HG02798 (cell line): ENCODE measurements around the gene TXNDC11.

Experiments used
- ATAC-seq: cut with Tn5 transposase; IDR thresholded peaks from one replicate; pipeline ENCODE4 v1.9.1; 2021; ENCODE audit warnings: mild to moderate bottlenecking; ENCODE audit not compliant: unreplicated experiment, poor library complexity

TXNDC11 gene

GRCh38 chr16:11721781-11722467 is 20.7 kb downstream of the TXNDC11 start:
- no peak for ATAC-seq

DNA sequence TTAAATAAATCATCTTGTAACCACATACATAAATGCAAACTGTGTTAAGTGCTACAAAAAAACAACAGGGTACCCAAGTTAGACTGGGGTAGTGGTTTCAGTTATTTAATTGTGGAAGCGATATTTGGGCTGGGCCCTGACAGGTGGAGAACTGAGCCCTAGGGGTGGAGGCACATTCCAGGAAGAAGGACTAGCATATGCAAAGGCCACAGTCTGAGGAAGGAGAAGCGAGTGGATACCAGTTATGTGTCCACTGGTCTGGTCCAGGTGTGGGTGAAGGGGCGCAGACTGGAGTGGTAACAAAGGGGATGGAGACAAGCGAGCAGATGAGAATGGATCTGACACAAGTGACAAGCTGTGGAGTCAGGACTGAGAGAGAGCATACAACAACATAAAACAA is 22.9 kb downstream of the TXNDC11 start:
- no peak for ATAC-seq

DNA sequence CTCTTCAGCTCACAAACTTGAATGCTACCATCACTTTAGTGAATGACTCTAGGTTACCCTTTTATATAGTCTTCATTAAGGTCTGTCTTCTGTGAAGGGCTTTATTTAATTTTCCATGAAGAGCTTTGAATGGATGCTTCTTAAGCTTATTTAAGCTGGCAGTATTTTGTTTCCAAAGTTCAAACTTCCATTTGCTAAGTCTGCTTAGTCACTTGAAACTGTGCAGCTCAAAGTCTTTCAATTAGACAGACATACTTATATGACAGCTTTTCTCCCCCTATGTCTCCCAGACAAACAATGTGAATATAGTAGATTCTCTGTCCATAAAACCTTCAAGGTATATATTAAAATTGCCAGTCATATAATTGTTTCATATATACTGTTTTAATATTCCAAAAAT is 23.5 kb downstream of the TXNDC11 start:
- ATAC-seq, result no peak

DNA sequence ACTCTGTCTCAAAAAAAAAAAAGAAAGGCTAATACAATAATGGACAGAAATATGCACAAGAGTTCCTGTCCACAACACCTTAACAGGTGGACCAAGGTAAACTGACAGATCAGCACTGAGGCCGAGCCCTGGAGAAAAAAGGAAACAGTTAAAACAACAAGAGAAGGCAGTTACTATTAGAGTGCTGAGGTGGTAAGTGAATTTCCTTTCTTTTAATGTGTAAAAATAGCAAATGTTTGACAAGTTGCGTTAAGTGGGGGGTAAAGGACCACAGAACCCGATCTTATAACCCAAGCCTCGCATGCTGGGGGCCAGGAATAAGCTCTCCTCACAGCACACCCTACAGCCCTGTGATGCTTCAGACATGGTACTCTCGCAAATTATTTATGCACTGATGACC is 24.8 kb downstream of the TXNDC11 start:
- no peak for ATAC-seq

- no peak for ATAC-seq
Measured at GRCh38 chr16:11716336-11716735, 26.3 kb downstream of the TXNDC11 start.

GRCh38 chr16:11715246-11715947 is 27.3 kb downstream of the TXNDC11 start:
- ATAC-seq, result no peak

DNA sequence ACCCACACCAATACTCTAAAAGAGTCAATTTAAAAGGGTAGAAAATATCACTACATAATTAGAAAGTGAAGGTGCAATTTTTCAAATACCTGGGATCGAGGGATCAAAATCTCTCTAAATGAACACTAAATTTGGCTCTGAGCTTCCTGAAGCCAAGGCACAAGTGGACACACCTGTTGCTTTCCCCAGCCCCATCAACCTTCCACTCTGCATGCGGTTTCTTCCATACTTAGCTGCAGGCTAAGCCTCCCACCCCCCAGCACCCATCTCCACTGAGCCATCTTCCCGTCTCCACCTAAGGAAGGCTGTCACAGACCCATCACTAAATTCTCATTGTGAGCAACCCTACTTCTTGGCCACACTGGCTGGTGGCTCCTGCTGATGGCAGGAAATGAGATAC is 30.5 kb downstream of the TXNDC11 start:
- ATAC-seq, result no peak

DNA sequence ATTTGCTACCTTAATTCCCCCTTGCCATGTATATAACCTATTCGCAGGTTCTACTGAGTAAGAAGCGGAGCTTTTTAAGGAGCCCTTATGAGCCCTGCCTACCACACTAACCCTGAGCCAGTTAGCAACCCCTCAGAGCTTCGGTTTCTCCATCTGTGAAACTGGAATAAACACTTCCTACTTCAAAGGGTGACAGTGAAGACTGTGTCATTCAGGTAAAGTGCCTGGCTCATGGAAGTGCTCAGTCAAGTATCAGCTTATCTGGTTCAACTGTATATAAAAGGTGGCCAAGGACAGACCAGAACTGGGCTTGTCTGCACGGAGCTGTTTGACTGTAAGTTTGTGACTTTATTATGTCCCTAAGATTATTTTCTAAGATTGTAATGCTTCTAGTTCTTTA is 31.0 kb downstream of the TXNDC11 start:
- ATAC-seq, result no peak

GRCh38 chr16:11708421-11708820 is 34.2 kb downstream of the TXNDC11 start:
- no peak for ATAC-seq

DNA sequence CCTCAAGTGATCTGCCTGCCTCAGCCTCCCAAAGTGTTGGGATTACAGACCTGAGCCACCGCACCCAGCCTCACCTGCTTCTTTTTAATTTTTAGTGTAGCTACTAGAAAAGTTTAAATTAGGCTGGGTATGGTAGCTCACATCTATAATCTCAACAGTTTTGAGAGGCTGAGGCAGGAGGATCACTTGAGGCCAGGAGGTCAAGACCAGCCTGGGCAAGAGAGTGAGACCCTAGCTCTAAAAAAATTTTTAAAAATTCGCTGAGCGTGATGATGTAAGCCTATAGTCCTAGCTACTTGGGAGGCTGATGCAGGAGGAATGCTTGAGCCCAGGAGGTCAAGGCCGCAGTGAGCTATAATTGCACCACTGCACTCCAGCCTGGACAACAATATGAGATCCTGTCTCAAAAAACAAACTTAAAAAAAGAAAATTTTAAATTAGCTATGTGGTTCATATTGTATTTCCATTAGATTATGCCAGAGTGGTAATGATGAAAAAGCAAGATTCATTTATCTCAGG is 34.9 kb downstream of the TXNDC11 start:
- ATAC-seq, result no peak

- no peak for ATAC-seq
Measured at GRCh38 chr16:11706180-11706742, 36.4 kb downstream of the TXNDC11 start.

GRCh38 chr16:11705311-11706025 is 37.2 kb downstream of the TXNDC11 start:
- no peak for ATAC-seq

DNA sequence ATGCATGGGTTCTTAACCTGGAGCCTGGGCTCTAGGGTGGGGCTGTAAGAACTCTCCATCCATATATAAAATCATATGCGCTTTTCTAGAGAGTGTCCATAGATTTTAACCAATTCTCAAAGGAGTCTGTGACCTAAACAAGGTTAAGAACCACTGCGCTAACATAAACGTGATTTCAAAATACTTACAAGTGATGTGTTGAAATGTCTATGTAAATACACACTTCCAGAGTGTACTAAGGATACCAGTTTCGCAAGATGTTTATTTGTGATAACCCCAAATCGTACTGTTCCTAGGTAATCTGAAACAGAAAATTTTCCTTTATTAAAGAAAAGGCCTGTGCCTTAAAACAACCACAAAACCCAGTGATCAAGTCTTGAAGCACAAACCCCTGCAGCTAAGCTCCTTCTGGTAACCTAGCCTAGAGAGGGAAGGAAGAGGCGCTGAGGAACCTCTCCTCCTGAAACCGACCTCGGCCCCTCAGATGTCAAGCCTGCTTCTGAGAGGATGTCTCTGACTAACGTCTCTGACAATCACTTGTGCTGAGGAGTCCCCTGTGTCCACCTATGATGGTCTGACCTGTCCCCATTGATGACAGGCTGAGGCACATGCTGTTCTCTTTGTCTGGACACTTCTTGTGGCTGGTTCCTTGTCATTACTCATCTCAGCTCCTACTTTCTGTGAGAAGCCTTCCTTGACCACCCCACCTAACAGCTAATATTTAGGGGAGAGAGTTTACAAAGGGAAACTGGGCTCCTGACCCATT is 42.2 kb downstream of the TXNDC11 start:
- ATAC-seq, result no peak

DNA sequence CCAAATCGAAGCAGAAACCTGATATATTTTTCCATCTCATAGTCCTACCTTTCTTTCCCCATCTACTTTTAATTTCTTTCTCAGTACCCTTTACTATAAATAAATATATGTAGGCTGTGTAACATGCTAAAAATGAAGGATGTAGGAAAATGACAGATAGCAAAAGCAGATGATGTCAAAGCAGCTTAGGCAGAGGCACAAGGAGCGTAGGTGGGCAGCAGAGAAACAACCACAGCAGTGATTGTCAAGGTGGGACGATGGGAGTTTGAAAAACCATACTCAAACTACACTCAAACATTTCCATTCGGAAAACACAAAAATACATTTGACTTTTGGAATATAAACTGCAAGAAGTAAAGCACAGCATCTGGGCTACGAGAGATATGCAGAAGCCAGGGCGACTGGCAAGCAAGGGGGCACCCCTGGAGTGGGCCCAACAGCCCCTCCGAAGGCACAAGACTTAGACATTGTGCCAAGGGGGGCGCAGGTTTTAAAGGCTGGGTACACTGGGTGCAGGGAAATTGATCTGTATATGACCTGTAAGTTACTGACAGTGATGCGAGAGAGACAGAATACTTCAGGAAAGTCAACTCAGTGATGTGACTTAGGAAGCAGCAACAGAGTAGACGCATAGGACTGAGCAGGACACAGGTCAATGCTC is 43.3 kb downstream of the TXNDC11 start:
- ATAC-seq, result no peak

DNA sequence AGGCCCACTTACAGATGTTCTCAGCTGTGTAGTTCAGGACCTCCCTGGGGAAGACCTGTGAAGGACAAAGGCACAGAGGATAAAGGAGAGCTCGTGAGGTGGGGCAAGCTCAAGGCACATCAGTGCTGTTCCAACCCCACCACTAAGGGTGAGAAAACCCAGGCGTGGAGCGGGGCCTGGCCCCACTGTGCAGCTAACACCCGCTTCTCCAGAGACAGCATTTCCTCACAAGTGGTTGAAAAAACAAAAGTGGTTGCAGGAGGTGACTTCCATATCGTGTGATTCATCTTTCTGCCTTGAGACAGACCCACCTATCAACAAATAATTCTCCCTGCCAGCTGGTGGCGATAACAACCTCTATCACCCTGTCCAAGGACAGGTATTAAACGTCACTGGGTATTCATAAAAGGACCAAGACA is 44.4 kb downstream of the TXNDC11 start:
- no peak for ATAC-seq

- no peak for ATAC-seq
Measured at GRCh38 chr16:11697319-11697718, 45.3 kb downstream of the TXNDC11 start.

DNA sequence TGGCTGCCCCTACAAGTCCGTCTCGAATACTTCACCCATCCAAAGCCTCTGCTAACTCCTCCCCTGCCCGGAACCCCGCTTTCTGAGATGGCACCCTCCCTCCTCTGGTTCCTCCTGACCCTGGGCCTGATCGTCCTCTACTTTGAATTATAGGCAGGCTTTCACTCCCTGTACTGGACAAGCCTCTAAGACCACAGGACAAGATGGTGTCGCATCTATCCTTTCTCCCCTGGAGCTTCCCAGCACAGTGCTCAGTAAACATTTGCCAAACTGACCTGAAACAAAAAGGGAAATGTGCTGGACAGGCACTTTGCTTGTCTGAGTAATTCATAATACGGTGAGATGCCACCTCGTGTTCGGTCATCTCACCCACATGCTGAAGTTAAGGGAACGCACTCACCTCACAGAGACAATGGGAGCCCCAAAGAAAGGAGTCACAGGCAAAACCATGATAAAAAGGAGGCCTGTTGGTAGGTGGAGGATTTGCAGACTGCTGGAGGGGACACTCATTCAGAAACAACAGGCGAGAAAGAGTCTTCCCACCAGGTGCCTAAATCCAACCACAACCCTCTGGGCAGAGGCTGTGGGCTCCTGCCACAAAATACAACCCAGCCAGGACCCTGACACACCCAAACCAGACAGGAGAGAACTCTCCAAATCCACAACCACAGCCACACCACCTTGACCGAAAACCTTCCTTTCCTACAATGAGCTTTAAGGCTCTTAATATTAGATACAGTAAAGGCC is 46.2 kb downstream of the TXNDC11 start:
- ATAC-seq, result no peak

GRCh38 chr16:11692651-11693050 is 50.0 kb downstream of the TXNDC11 start:
- ATAC-seq, result no peak

DNA sequence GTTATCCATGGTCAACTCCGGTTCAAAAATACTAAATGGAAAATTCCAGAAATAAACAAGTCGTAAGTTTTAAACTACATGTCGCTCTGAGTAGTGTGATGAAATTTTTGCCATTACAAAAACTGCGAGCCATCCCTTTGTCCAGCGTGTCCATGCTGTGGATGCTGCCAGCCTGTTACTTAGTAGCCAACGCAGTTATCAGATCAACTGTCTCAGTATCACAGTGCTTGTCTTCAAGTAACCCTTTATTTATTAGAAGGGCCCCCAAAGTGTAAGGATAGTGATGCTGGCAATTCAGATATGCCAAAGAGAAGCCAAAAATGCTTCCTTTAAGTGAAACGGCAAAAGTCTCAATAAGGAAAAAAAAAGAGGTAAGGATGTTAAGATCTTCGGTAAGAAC is 50.5 kb downstream of the TXNDC11 start:
- ATAC-seq, result no peak
